ENCODE data around the gene TMC1. TPM values are rescaled to one million over a fixed set of nuclear protein-coding genes. Genes with fewer than 3 reads are reported as not detected.

Gene TMC1
- total and polyA plus RNA-seq, 2 of the 8 experiments (the other 6 are each of a cell fraction or from before 2014, with no cell fraction given): 0.95 to 0.98 TPM

GRCh38 chr9:72734631-72735030 is 213.2 kb downstream of the TMC1 start:
- Histone ChIP-seq H4K5ac (ENCODE audit: insufficient read length, low read depth, low read length) (no peak overlapping the region), H3K27ac (ENCODE audit: low read depth, low read length) (no peak overlapping the region), H2BK5ac (ENCODE audit: low read depth, low read length) (no peak overlapping the region), H4K8ac (ENCODE audit: extremely low read depth, insufficient read depth, low read length) (no peak overlapping the region), H3K9me3 (ENCODE audit: insufficient read depth in 2 of 2, low read depth in 1 of 2, low read length in 1 of 2) (peaks cover 9 to 13% of the 10 kb centered on the region in 2 experiments), H2BK12ac (ENCODE audit: low read depth, low read length) (no peak overlapping the region), H3K9ac (replicated peaks in 1 of 4; ENCODE audit: extremely low read depth in 1 of 4, low read depth in 3 of 4, low read length in 3 of 4) (no peak overlapping the region), H2AFZ (ENCODE audit: low read length) (no peak overlapping the region), H3K56ac (replicated peaks; ENCODE audit: insufficient read length, low read depth, low read length) (no peak overlapping the region), H3K23me2 (ENCODE audit: low read depth, low read length) (no peaks in the 10 kb centered on the region), H4K91ac (replicated peaks; ENCODE audit: insufficient read length, low read length) (no peak overlapping the region), H2BK15ac (ENCODE audit: low read length) (no peak overlapping the region), H3K4me1 (replicated peaks in 1 of 4; ENCODE audit: control insufficient read depth in 3 of 4, insufficient read depth in 4 of 4, low read length in 3 of 4) (no peaks in the 10 kb centered on the region), H2BK120ac (replicated peaks; ENCODE audit: low read depth, low read length) (no peak overlapping the region), H3K36me3 (ENCODE audit: control insufficient read depth in 2 of 4, insufficient read depth in 4 of 4, low read length in 3 of 4) (peaks cover 0 to 15% (median 6%) of the 10 kb centered on the region in 4 experiments; a peak in 3 of 8 replicates), H4K20me1 (replicated peaks in 1 of 2; ENCODE audit: control insufficient read depth in 1 of 2, insufficient read depth in 2 of 2, low read length in 2 of 2) (no peaks in the 10 kb centered on the region), H3K4me2 (ENCODE audit: insufficient read depth in 1 of 2, low read depth in 2 of 2, low read length in 2 of 2) (no peak overlapping the region), H2AK5ac (ENCODE audit: low read depth, low read length) (no peak overlapping the region), H3K27me3 (replicated peaks in 1 of 4; ENCODE audit: control insufficient read depth in 3 of 4, extremely low read depth in 1 of 4, insufficient read depth in 3 of 4, low read length in 3 of 4) (no peaks in the 10 kb centered on the region), H3K4ac (replicated peaks; ENCODE audit: insufficient read length, low read depth, low read length) (no peak overlapping the region), H2BK20ac (ENCODE audit: low read length) (no peak overlapping the region), H3K4me3 (ENCODE audit: extremely low read depth in 1 of 4, insufficient read depth in 2 of 4, low read depth in 3 of 4, low read length in 4 of 4) (no peak overlapping the region), H3K79me1 (ENCODE audit: low read depth, low read length) (no peaks in the 10 kb centered on the region; the same call in 1 of the 2 replicates), H3K23ac (ENCODE audit: insufficient read length) (no peak overlapping the region), H3K79me2 (ENCODE audit: control insufficient read depth in 1 of 2, insufficient read depth in 2 of 2, low read length in 2 of 2) (no peaks in the 10 kb centered on the region), H3K18ac (ENCODE audit: extremely low read depth, low read length) (no peak overlapping the region), H3K14ac (ENCODE audit: insufficient read length) (no peak overlapping the region)
- FAIRE-seq (no peak), DNase-seq (ENCODE audit: low read depth in 1 of 2, low spot score in 2 of 2) (no peak)
- WGBS, 2 experiments (ENCODE audit: extremely low coverage in 1 of 2, insufficient coverage in 1 of 2, insufficient read length in 1 of 2, insufficient replicate concordance in 2 of 2, low coverage in 1 of 2, low lambda C conversion rate in 2 of 2, missing lambda C conversion rate in 1 of 2): 94% methylated on average over 1 of the region's 1 CpG; no CpG with 5 or more reads in 1 of the 2 experiments
- ChIA-PET CTCF (ENCODE audit: partially characterized antibody) (no interaction called here), POLR2A (ENCODE audit: partially characterized antibody) (no interaction called here)
- no peak for TF ChIP-seq KDM1A (IDR thresholded peaks at IDR 0.05; ENCODE audit: borderline replicate concordance, low read length)
- TF ChIP-seq CTCF (IDR thresholded peaks at IDR 0.05; ENCODE audit: control extremely low read depth in 1 of 3, insufficient read depth in 1 of 3, low read depth in 1 of 3, low read length in 3 of 3): no peak
- no peak for TF ChIP-seq CTBP2 (IDR thresholded peaks at IDR 0.05; ENCODE audit: borderline replicate concordance, insufficient read depth, insufficient read length, low read length)
- no peak for TF ChIP-seq EZH2 (IDR thresholded peaks at IDR 0.05; ENCODE audit: low read depth, low read length, severe bottlenecking)
- TF ChIP-seq TBP (IDR thresholded peaks at IDR 0.05; ENCODE audit: low read depth, low read length): no peak
- TF ChIP-seq CREB1 (IDR thresholded peaks at IDR 0.05): no peak
- TF ChIP-seq EGR1 (IDR thresholded peaks at IDR 0.05; ENCODE audit: borderline replicate concordance, low read depth, low read length): no peak
- TF ChIP-seq POU5F1 (IDR thresholded peaks at IDR 0.05; ENCODE audit: low read depth, low read length): no peak
- TF ChIP-seq JUN (IDR thresholded peaks at IDR 0.05; ENCODE audit: low read depth, low read length): no peak
- TF ChIP-seq RFX5 (IDR thresholded peaks at IDR 0.05; ENCODE audit: borderline replicate concordance, low read depth, low read length): no peak

Measured in H1 (cell line).